ENCODE measurements around the gene ZNF609.

The ZNF609 gene

GRCh38 chr15:64712353-64712752 lies 252.0 kb downstream of the ZNF609 start:
- no peaks in the 10 kb centered on the region for H3K9me3 ChIP-seq (ENCODE audit: control insufficient read depth, insufficient read depth, low read length)
- no peak overlapping the region for H3K4me3 ChIP-seq (ENCODE audit: low read depth, low read length)
- no peaks in the 10 kb centered on the region for H3K4me1 ChIP-seq (ENCODE audit: control insufficient read depth, insufficient read depth, low read length)
- peaks cover 54% of the 10 kb centered on the region for H3K36me3 ChIP-seq (ENCODE audit: control insufficient read depth, insufficient read depth, low read length)
- no peaks in the 10 kb centered on the region for H3K27me3 ChIP-seq (ENCODE audit: control insufficient read depth, insufficient read depth, low read length)
- H3K9ac ChIP-seq (ENCODE audit: low read depth, low read length): no peak overlapping the region
- no peak overlapping the region for H3K27ac ChIP-seq (ENCODE audit: low read depth, low read length)

DNA sequence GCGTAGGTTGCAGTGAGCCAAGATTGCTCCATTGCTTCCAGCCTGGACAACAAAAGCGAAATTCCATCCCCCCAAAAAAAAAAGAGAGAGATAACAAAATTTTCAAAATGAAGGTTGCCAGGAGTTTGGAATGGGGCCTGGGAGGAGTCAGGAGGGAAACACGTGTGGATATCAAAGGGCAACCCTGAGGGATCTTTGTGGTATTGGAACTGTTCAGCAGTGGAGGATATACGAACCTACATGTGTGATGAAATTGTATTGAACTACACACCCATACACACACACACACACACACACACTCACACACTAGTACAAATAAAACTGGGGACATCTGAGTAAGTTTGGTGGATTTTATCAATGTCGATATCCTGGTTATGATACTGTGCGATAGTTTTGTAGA lies 253.2 kb downstream of the ZNF609 start:
- no peak overlapping the region for H3K9ac ChIP-seq (ENCODE audit: low read depth, low read length)
- no peaks in the 10 kb centered on the region for H3K4me1 ChIP-seq (ENCODE audit: control insufficient read depth, insufficient read depth, low read length)
- H3K27ac ChIP-seq (ENCODE audit: low read depth, low read length): no peak overlapping the region
- H3K27me3 ChIP-seq (ENCODE audit: control insufficient read depth, insufficient read depth, low read length): no peaks in the 10 kb centered on the region
- H3K9me3 ChIP-seq (ENCODE audit: control insufficient read depth, insufficient read depth, low read length): no peaks in the 10 kb centered on the region
- H3K36me3 ChIP-seq (ENCODE audit: control insufficient read depth, insufficient read depth, low read length): peaks cover 66% of the 10 kb centered on the region
- H3K4me3 ChIP-seq (ENCODE audit: low read depth, low read length): no peak overlapping the region

DNA sequence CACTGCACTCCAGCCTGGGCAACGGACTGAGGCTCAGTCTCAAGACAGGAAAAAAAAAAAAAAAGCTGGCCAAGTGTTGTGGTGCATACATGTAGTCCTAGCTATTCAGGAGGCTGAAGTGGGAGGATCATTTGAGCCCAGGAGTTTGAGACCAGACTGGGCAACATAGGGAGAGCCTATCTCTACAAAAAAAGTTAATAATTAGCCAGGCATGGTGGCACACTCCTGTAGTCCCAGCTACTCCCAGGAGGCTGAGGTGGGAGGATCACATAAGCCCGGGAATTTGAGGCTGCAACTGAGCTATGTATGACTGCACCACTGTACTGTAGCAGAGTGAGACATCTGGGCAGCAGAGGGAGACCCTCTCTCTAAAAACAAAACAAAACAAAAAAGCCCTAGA lies 256.1 kb downstream of the ZNF609 start:
- no peak overlapping the region for H3K9ac ChIP-seq (ENCODE audit: low read depth, low read length)
- H3K27me3 ChIP-seq (ENCODE audit: control insufficient read depth, insufficient read depth, low read length): no peaks in the 10 kb centered on the region
- H3K4me1 ChIP-seq (ENCODE audit: control insufficient read depth, insufficient read depth, low read length): no peaks in the 10 kb centered on the region
- no peak overlapping the region for H3K27ac ChIP-seq (ENCODE audit: low read depth, low read length)
- H3K36me3 ChIP-seq (ENCODE audit: control insufficient read depth, insufficient read depth, low read length): peaks cover 75% of the 10 kb centered on the region
- no peak overlapping the region for H3K4me3 ChIP-seq (ENCODE audit: low read depth, low read length)
- no peaks in the 10 kb centered on the region for H3K9me3 ChIP-seq (ENCODE audit: control insufficient read depth, insufficient read depth, low read length)

- peaks cover 77% of the 10 kb centered on the region for H3K36me3 ChIP-seq (ENCODE audit: control insufficient read depth, insufficient read depth, low read length)
- H3K4me3 ChIP-seq (ENCODE audit: low read depth, low read length): no peak overlapping the region
- H3K9ac ChIP-seq (ENCODE audit: low read depth, low read length): no peak overlapping the region
- no peaks in the 10 kb centered on the region for H3K27me3 ChIP-seq (ENCODE audit: control insufficient read depth, insufficient read depth, low read length)
- no peaks in the 10 kb centered on the region for H3K9me3 ChIP-seq (ENCODE audit: control insufficient read depth, insufficient read depth, low read length)
- no peak overlapping the region for H3K27ac ChIP-seq (ENCODE audit: low read depth, low read length)
- no peaks in the 10 kb centered on the region for H3K4me1 ChIP-seq (ENCODE audit: control insufficient read depth, insufficient read depth, low read length)
These were observed 256.8 kb downstream of the ZNF609 start for GRCh38 chr15:64717130-64717529.

- Histone ChIP-seq H3K9me3 (ENCODE audit: control insufficient read depth, insufficient read depth, low read length) (no peaks in the 10 kb centered on the region), H3K9ac (ENCODE audit: low read depth, low read length) (no peak overlapping the region), H3K4me1 (ENCODE audit: control insufficient read depth, insufficient read depth, low read length) (no peaks in the 10 kb centered on the region), H3K36me3 (ENCODE audit: control insufficient read depth, insufficient read depth, low read length) (peaks cover 73% of the 10 kb centered on the region), H3K27ac (ENCODE audit: low read depth, low read length) (no peak overlapping the region), H3K27me3 (ENCODE audit: control insufficient read depth, insufficient read depth, low read length) (no peaks in the 10 kb centered on the region), H3K4me3 (ENCODE audit: low read depth, low read length) (no peak overlapping the region)
These were observed 257.5 kb downstream of the ZNF609 start for GRCh38 chr15:64717735-64718495.

DNA sequence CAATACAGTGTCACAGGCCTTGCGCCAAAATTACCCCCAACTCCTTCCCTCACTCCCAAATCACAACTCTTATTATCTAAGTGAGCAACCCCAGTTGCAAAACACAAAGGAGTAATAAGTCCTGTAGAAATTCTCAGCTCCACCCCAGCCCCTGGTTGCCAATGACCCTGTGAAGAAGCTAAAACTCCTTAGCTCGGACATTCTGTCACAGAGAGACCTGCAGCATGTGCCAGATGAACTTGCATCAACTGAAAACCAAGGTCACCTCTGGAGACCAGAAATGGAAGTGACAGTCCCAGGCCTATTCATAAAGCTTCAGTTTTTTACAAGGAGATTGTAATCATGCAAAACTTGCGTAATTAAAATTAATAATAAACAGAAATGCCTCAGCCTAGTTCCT lies 259.8 kb downstream of the ZNF609 start:
- H3K36me3 ChIP-seq (ENCODE audit: control insufficient read depth, insufficient read depth, low read length): peaks cover 72% of the 10 kb centered on the region

GRCh38 chr15:64730151-64730550 lies 269.8 kb downstream of the ZNF609 start:
- Histone ChIP-seq H3K36me3 (ENCODE audit: control insufficient read depth, insufficient read depth, low read length) (peaks cover 68% of the 10 kb centered on the region), H3K9ac (ENCODE audit: low read depth, low read length) (no peak overlapping the region), H3K27me3 (ENCODE audit: control insufficient read depth, insufficient read depth, low read length) (no peaks in the 10 kb centered on the region), H3K4me3 (ENCODE audit: low read depth, low read length) (no peak overlapping the region), H3K27ac (ENCODE audit: low read depth, low read length) (no peak overlapping the region), H3K9me3 (ENCODE audit: control insufficient read depth, insufficient read depth, low read length) (no peaks in the 10 kb centered on the region), H3K4me1 (ENCODE audit: control insufficient read depth, insufficient read depth, low read length) (peaks cover 13% of the 10 kb centered on the region)

More for the DNA sequence above, 259.8 kb downstream of the ZNF609 start:
- H3K4me3 ChIP-seq (ENCODE audit: low read depth, low read length): no peak overlapping the region
- H3K27me3 ChIP-seq (ENCODE audit: control insufficient read depth, insufficient read depth, low read length): no peaks in the 10 kb centered on the region
- no peak overlapping the region for H3K27ac ChIP-seq (ENCODE audit: low read depth, low read length)
- no peaks in the 10 kb centered on the region for H3K9me3 ChIP-seq (ENCODE audit: control insufficient read depth, insufficient read depth, low read length)
- no peaks in the 10 kb centered on the region for H3K4me1 ChIP-seq (ENCODE audit: control insufficient read depth, insufficient read depth, low read length)
- no peak overlapping the region for H3K9ac ChIP-seq (ENCODE audit: low read depth, low read length)

- H3K9ac ChIP-seq (ENCODE audit: low read depth, low read length): no peak overlapping the region
- no peak overlapping the region for H3K4me3 ChIP-seq (ENCODE audit: low read depth, low read length)
- H3K4me1 ChIP-seq (ENCODE audit: control insufficient read depth, insufficient read depth, low read length): peaks cover 13% of the 10 kb centered on the region
- no peaks in the 10 kb centered on the region for H3K9me3 ChIP-seq (ENCODE audit: control insufficient read depth, insufficient read depth, low read length)
- H3K27me3 ChIP-seq (ENCODE audit: control insufficient read depth, insufficient read depth, low read length): no peaks in the 10 kb centered on the region
- peak overlapping the region; percentile 75 for H3K27ac ChIP-seq (ENCODE audit: low read depth, low read length)
- peaks cover 70% of the 10 kb centered on the region for H3K36me3 ChIP-seq (ENCODE audit: control insufficient read depth, insufficient read depth, low read length)
These were observed 270.8 kb downstream of the ZNF609 start for GRCh38 chr15:64731012-64731804.

DNA sequence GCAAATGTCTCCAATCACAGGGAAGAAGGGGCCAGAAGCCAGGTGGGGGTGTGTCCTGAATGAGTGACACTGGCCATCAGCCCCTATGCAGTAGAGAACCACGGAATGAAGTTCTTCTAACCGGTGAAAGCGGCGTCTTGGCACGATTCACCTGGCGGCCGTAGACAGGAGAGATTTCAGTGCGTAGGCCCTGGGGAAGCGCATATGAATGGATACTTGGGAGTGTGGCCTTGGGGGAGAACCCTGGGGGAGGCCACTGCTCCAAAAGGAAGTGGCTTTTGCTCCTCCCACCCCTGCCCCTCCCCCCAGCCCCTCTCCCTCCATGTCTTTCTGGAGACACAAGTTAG lies 271.4 kb downstream of the ZNF609 start:
- H3K4me1 ChIP-seq (ENCODE audit: control insufficient read depth, insufficient read depth, low read length): peaks cover 13% of the 10 kb centered on the region
- peaks cover 70% of the 10 kb centered on the region for H3K36me3 ChIP-seq (ENCODE audit: control insufficient read depth, insufficient read depth, low read length)
- no peaks in the 10 kb centered on the region for H3K27me3 ChIP-seq (ENCODE audit: control insufficient read depth, insufficient read depth, low read length)

DNA sequence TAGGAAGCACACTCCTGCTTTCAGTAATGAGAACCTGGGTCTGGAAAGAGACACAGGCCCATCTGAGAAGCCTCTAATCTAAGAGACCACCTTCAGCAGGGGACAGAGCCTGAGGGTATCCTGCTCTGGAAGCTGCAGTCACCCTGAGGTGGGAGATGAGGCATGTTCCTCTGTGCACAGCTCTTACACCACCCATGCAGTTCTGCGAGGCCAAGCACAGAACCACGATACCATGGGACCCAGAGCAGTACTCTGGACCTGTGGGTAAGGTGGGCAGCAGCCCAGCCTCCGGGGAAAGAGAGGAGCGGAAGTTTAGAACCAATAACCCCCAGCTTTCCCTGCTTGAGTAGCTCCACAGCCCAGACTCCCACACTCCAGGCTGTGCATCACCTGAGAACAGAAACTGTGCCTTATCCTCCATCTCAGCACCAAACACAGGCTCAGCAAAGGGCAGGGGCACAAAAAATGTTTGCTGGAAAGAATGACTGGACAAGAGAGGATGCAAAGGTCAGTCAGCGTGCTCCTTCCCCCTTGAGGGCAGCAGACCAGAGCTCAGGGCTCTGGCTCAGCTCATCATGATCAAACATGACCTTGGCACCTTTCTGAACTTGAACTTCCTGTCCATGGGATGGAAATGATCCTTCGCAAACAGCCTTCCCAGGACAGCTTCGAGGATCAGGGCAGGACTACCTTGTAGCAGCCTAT lies 271.9 kb downstream of the ZNF609 start:
- no peak overlapping the region for H3K4me3 ChIP-seq (ENCODE audit: low read depth, low read length)
- H3K4me1 ChIP-seq (ENCODE audit: control insufficient read depth, insufficient read depth, low read length): peaks cover 13% of the 10 kb centered on the region
- H3K27ac ChIP-seq (ENCODE audit: low read depth, low read length): peak overlapping the region; percentile 75
- no peak overlapping the region for H3K9ac ChIP-seq (ENCODE audit: low read depth, low read length)
- H3K36me3 ChIP-seq (ENCODE audit: control insufficient read depth, insufficient read depth, low read length): peaks cover 67% of the 10 kb centered on the region
- H3K9me3 ChIP-seq (ENCODE audit: control insufficient read depth, insufficient read depth, low read length): no peaks in the 10 kb centered on the region
- no peaks in the 10 kb centered on the region for H3K27me3 ChIP-seq (ENCODE audit: control insufficient read depth, insufficient read depth, low read length)

More for the DNA sequence above, 271.4 kb downstream of the ZNF609 start:
- Histone ChIP-seq H3K9me3 (ENCODE audit: control insufficient read depth, insufficient read depth, low read length) (no peaks in the 10 kb centered on the region), H3K27ac (ENCODE audit: low read depth, low read length) (peak overlapping the region; percentile 75), H3K4me3 (ENCODE audit: low read depth, low read length) (no peak overlapping the region), H3K9ac (ENCODE audit: low read depth, low read length) (no peak overlapping the region)

Data from HUES48 (cell line).